Tibial nerve (tissue), 4 donors: Measurements from ENCODE around the gene ZDBF2.

Experiments
- EP300 ChIP-seq, 2 donors: sonication (generic); formaldehyde crosslinking; IDR thresholded peaks; one replicate each; pipeline ENCODE4 v1.6.1; 2017; ENCODE audit warnings: antibody characterized with exemption in 2 of 2, mild to moderate bottlenecking in 1 of 2
- POLR2A ChIP-seq, 2 donors: fragments of 450-650 bp; IDR thresholded peaks; one replicate each; pipeline ENCODE4 v1.6.1; 2017; ENCODE audit warnings: antibody characterized with exemption in 2 of 2, mild to moderate bottlenecking in 2 of 2, moderate library complexity in 2 of 2
- TF ChIP-seq, protein P1 (sequence below), 5 experiments: fragments of 200-600 bp in 3 of 5; fragments of 450-650 bp in 2 of 5; sonication (generic) in 3 of 5; IDR thresholded peaks; one replicate each; pipeline ENCODE4 v1.5.1; 2016 to 2019; ENCODE audit warnings: antibody characterized with exemption in 5 of 5, mild to moderate bottlenecking in 3 of 5, moderate library complexity in 2 of 5

DNA sequence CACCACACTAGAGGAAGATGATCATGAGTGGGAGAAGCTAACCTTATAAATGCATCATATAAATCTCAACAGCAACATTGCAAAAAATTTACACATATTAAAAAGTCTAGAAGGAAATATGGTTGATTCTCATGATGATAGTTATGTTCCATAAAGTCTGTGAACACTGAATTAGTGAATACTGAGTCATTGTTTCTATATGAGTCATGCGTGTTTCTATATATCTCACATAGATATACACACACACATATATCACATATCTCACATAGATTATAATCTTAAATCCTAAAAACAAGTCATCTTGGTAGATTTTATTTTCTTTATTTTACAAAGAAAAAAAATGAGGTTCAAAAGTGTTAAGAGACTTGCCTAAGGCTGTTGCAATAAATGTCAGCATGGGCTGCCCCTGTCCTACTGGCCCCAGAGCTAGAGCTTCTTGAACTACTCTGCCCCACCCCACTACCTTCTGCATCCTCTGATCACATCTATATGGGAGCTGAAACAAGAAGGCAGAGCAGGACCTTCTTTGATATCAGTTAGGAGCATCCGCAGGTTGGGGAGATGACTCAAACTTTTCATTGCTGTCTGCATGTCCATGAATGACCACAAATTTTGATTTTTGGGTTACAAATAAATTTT lies 87.1 kb downstream of the ZDBF2 start:
- TF ChIP-seq, protein P1, sequence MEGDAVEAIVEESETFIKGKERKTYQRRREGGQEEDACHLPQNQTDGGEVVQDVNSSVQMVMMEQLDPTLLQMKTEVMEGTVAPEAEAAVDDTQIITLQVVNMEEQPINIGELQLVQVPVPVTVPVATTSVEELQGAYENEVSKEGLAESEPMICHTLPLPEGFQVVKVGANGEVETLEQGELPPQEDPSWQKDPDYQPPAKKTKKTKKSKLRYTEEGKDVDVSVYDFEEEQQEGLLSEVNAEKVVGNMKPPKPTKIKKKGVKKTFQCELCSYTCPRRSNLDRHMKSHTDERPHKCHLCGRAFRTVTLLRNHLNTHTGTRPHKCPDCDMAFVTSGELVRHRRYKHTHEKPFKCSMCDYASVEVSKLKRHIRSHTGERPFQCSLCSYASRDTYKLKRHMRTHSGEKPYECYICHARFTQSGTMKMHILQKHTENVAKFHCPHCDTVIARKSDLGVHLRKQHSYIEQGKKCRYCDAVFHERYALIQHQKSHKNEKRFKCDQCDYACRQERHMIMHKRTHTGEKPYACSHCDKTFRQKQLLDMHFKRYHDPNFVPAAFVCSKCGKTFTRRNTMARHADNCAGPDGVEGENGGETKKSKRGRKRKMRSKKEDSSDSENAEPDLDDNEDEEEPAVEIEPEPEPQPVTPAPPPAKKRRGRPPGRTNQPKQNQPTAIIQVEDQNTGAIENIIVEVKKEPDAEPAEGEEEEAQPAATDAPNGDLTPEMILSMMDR (IDR thresholded peaks at IDR 0.05) = no peak
- TF ChIP-seq POLR2A (IDR thresholded peaks at IDR 0.05) (no peak), EP300 (IDR thresholded peaks at IDR 0.05) (no peak)
